Coronary artery (tissue), 2 donors: Measurements from ENCODE around the gene FRMD4A.

Experiments used
- DNase-seq: peaks from one replicate; pipeline ENCODE4 v3.0.0-alpha.2; 2017; ENCODE audit warnings: low spot score
- H3K27ac ChIP-seq, 2 donors: fragments of 200-600 bp; sonication (generic); one replicate each; pipeline ENCODE4 v1.5.1; 2016 to 2019
- H3K4me3 ChIP-seq: fragments of 200-600 bp; sonication (generic); 2 replicates; pipeline ENCODE4 v1.5.1; 2016; ENCODE audit warnings: mild to moderate bottlenecking, moderate library complexity
- CTCF ChIP-seq: fragments of 200-600 bp; sonication (generic); IDR thresholded peaks from one replicate; pipeline ENCODE4 v1.5.1; 2019; ENCODE audit warnings: antibody characterized with exemption

FRMD4A gene

GRCh38 chr10:14196113-14196512, 134.6 kb downstream of the FRMD4A start:
- no peak for TF ChIP-seq CTCF
- H3K4me3 ChIP-seq, result no peak overlapping the region
- no peak for DNase-seq
- H3K27ac ChIP-seq, result no peak overlapping the region

GRCh38 chr10:14195433-14195832, 135.3 kb downstream of the FRMD4A start:
- TF ChIP-seq CTCF, result no peak
- DNase-seq, result no peak
- Histone ChIP-seq H3K4me3 (no peak overlapping the region), H3K27ac (no peak overlapping the region)

- TF ChIP-seq CTCF, result no peak
- Histone ChIP-seq H3K27ac (no peak overlapping the region), H3K4me3 (no peak overlapping the region)
- no peak for DNase-seq
Observed at GRCh38 chr10:14192746-14193145, 138.0 kb downstream of the FRMD4A start.

- no peak overlapping the region for H3K27ac ChIP-seq
- no peak for TF ChIP-seq CTCF
- H3K4me3 ChIP-seq, result no peak overlapping the region
- DNase-seq, result no peak
Observed at GRCh38 chr10:14191871-14192270, 138.9 kb downstream of the FRMD4A start.

- Histone ChIP-seq H3K4me3 (no peak overlapping the region), H3K27ac (no peak overlapping the region)
- no peak for DNase-seq
- TF ChIP-seq CTCF, result no peak
Observed at GRCh38 chr10:14191407-14191806, 139.3 kb downstream of the FRMD4A start.

- Histone ChIP-seq H3K27ac (no peak overlapping the region), H3K4me3 (no peak overlapping the region)
- TF ChIP-seq CTCF, result no peak
- DNase-seq, result no peak
Observed at GRCh38 chr10:14190702-14191101, 140.0 kb downstream of the FRMD4A start.

- DNase-seq, result no peak
- H3K4me3 ChIP-seq, result no peak overlapping the region
- TF ChIP-seq CTCF, result no peak
- no peak overlapping the region for H3K27ac ChIP-seq
Observed at GRCh38 chr10:14186245-14186644, 144.5 kb downstream of the FRMD4A start.
